Muscle of leg (tissue), 11 donors: ENCODE measurements around the gene LCLAT1. TPM values are rescaled to one million over a fixed set of nuclear protein-coding genes. Genes with fewer than 3 reads are reported as not detected.
"Not testable (repeated sequence)": the region's sequence is repeated elsewhere in the genome, so short reads cannot be mapped to it uniquely, and the experiment has no call there.

Experiments
- DNase-seq: peaks from one replicate; pipeline ENCODE4 v3.0.0; 2013
- H3K27ac ChIP-seq: one replicate; pipeline ENCODE4 v1.5.1; 2013; ENCODE audit warnings: mild to moderate bottlenecking, low read length, control low read depth
- H3K27me3 ChIP-seq: one replicate; pipeline ENCODE4 v1.6.1; 2013; ENCODE audit warnings: low read length; ENCODE audit not compliant: control insufficient read depth, insufficient read depth
- H3K36me3 ChIP-seq: one replicate; pipeline ENCODE4 v1.6.1; 2013; ENCODE audit warnings: low read length; ENCODE audit not compliant: control insufficient read depth, insufficient read depth
- H3K4me1 ChIP-seq: one replicate; pipeline ENCODE4 v1.6.1; 2013; ENCODE audit warnings: low read length; ENCODE audit not compliant: control insufficient read depth, insufficient read depth
- H3K4me3 ChIP-seq: one replicate; pipeline ENCODE4 v1.5.1; 2013; ENCODE audit warnings: low read length, control low read depth
- H3K9me3 ChIP-seq: replicated peaks from 2 replicates; pipeline ENCODE4 v1.6.1; 2013; ENCODE audit warnings: low read depth, low read length; ENCODE audit not compliant: control insufficient read depth
- WGBS: methylation state at CpG from one replicate; pipeline ENCODE4 v1.1.5; 2013; ENCODE audit warnings: missing lambda C conversion rate; ENCODE audit not compliant: insufficient coverage; 5-methylcytosine and 5-hydroxymethylcytosine counted together
- polyA plus RNA-seq, 8 donors: library from polyadenylated mRNA; unstranded; fragments of 120-200 nt; gene quantifications; one replicate each; pipeline versions ENCODE4 v1.2.1 to v1.2.3, GENCODE V29; 2013; ENCODE audit warnings: inconsistent platforms in 1 of 8, low replicate concordance in 1 of 8; ENCODE audit not compliant: insufficient read length in 8 of 8, insufficient read depth in 1 of 8
- total RNA-seq: library from RNA; stranded (reverse); fragments of 120-200 nt; gene quantifications from one replicate; pipeline ENCODE4 v1.2.4, GENCODE V29; 2013

The LCLAT1 gene
- total and polyA plus RNA-seq, 9 donors = 5.8 to 9.9 (median 7.0) TPM

- peaks cover 15% of the 10 kb centered on the region for H3K4me1 ChIP-seq
These were observed 64.4 kb downstream of the LCLAT1 start for GRCh38 chr2:30511122-30512083.

GRCh38 chr2:30512243-30512886 lies 65.3 kb downstream of the LCLAT1 start:
- no peak overlapping the region for H3K27ac ChIP-seq

More at GRCh38 chr2:30511122-30512083, 64.4 kb downstream of the LCLAT1 start:
- DNase-seq = peak; percentile 22
- H3K9me3 ChIP-seq = no peaks in the 10 kb centered on the region
- no peak overlapping the region for H3K4me3 ChIP-seq
- H3K27me3 ChIP-seq = no peaks in the 10 kb centered on the region
- 61% methylated on average over 6 of the region's 8 CpGs for WGBS
- peaks cover 2% of the 10 kb centered on the region for H3K36me3 ChIP-seq
- H3K27ac ChIP-seq = no peak overlapping the region

DNA sequence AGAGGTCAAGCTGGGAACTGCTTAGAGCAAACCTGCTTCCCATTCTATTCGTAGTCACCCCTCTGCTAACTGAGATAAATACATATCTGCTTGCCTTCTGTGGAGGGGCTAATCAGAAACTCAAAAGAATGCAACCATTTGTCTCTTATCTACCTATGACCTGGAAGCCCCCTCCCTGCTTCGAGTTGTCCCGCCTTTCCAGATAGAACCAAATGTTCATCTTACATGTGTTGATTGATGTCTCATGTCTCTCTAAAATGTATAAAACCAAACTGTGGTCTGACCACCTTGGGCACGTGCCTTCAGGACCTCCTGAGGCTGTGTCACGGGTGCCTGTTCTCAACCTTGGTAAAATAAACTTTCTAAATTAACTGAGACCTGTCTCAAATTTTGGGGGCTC lies 66.6 kb downstream of the LCLAT1 start:
- not testable (repeated sequence) for H3K4me3 ChIP-seq, H3K27me3 ChIP-seq, H3K9me3 ChIP-seq, DNase-seq, H3K36me3 ChIP-seq, H3K27ac ChIP-seq
- WGBS = 50% methylated on average over 2 of the region's 5 CpGs
- H3K4me1 ChIP-seq = peaks cover 15% of the 10 kb centered on the region

More at GRCh38 chr2:30512243-30512886, 65.3 kb downstream of the LCLAT1 start:
- H3K4me3 ChIP-seq = no peak overlapping the region
- no peaks in the 10 kb centered on the region for H3K27me3 ChIP-seq
- no peak for DNase-seq
- H3K36me3 ChIP-seq = peaks cover 3% of the 10 kb centered on the region
- peaks cover 15% of the 10 kb centered on the region for H3K4me1 ChIP-seq
- no peaks in the 10 kb centered on the region for H3K9me3 ChIP-seq
- no CpG with 5 or more reads among the region's 3 CpGs for WGBS

DNA sequence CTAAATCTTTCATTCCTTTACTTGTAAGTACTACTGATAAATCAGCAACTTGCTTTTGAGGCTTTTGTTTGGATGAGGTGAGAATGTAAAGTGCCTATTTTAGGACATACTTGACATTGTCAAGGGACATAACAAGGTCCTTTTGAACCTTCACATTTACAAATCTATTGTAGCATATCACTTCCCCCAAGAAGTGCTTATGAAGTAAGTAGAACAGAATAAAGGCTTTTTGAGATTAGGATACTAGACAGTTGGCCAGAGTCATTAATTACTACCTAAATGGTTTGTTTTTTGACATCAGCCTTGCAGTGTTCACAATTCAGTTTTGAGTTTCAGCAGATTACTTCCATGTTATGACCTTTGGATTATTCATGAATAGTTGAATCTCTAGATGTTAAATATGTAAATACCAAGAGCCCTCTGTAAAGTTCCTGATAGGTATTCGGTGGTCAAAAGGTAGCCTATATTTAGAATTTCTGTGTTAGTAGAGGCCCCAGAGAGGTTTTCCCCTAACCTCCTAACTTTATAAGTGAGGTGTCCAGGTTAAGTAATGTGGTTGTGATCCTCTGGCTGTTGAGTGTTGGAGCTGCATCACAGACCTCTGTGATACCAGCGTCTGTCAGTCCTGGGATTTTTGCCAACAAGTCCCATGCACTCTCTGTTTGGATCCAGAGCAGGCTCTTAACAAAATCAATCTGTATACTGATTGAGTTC lies 67.2 kb downstream of the LCLAT1 start:
- DNase-seq = peak; percentile 57
- Histone ChIP-seq H3K4me3 (no peak overlapping the region), H3K27ac (no peak overlapping the region), H3K27me3 (no peaks in the 10 kb centered on the region), H3K36me3 (peaks cover 3% of the 10 kb centered on the region), H3K9me3 (peaks cover 3% of the 10 kb centered on the region), H3K4me1 (peaks cover 15% of the 10 kb centered on the region)
- no CpG with 5 or more reads among the region's 2 CpGs for WGBS

- no peak for DNase-seq
- H3K9me3 ChIP-seq = peaks cover 6% of the 10 kb centered on the region
- H3K36me3 ChIP-seq = peaks cover 7% of the 10 kb centered on the region
- H3K27me3 ChIP-seq = no peaks in the 10 kb centered on the region
- WGBS = no CpG with 5 or more reads among the region's 4 CpGs
- H3K27ac ChIP-seq = no peak overlapping the region
- no peak overlapping the region for H3K4me3 ChIP-seq
- peaks cover 13% of the 10 kb centered on the region for H3K4me1 ChIP-seq
These were observed 67.9 kb downstream of the LCLAT1 start for GRCh38 chr2:30514848-30515435.

DNA sequence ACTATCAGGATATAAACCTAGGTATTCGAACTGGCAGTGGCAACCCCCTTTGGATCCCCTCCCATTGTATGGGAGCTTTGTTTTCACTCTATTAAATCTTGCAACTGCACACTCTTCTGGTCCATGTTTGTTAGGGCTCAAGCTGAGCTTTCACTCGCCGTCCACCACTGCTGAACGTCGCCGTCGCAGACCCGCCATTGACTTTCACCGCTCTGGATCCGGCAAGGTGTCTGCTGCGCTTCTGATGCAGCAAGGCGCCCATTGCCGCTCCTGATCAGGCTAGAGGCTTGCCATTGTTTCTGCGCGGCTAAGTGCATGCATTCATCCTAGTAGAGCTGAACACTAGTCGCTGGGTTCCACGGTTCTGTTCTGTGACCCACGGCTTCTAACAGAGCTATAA lies 69.1 kb downstream of the LCLAT1 start:
- Histone ChIP-seq H3K9me3 (peaks cover 6% of the 10 kb centered on the region), H3K27me3 (no peaks in the 10 kb centered on the region), H3K27ac (no peak overlapping the region), H3K4me3 (no peak overlapping the region), H3K36me3 (peaks cover 8% of the 10 kb centered on the region), H3K4me1 (peaks cover 9% of the 10 kb centered on the region)
- no peak for DNase-seq
- 90% methylated on average over 17 of the region's 18 CpGs for WGBS

- Histone ChIP-seq H3K27ac (no peak overlapping the region), H3K36me3 (peaks cover 8% of the 10 kb centered on the region), H3K27me3 (no peaks in the 10 kb centered on the region), H3K9me3 (peaks cover 6% of the 10 kb centered on the region), H3K4me1 (peaks cover under 1% of the 10 kb centered on the region), H3K4me3 (no peak overlapping the region)
- WGBS = 95% methylated on average over 15 of the region's 16 CpGs
- DNase-seq = no peak
These were observed 72.8 kb downstream of the LCLAT1 start for GRCh38 chr2:30519796-30520195.

GRCh38 chr2:30522421-30522820 lies 75.4 kb downstream of the LCLAT1 start:
- no peak overlapping the region for H3K4me3 ChIP-seq
- H3K27me3 ChIP-seq = no peaks in the 10 kb centered on the region
- H3K27ac ChIP-seq = no peak overlapping the region
- WGBS = no CpG with 5 or more reads among the region's 2 CpGs
- no peaks in the 10 kb centered on the region for H3K4me1 ChIP-seq
- peaks cover 5% of the 10 kb centered on the region for H3K36me3 ChIP-seq
- no peak for DNase-seq
- peaks cover 6% of the 10 kb centered on the region for H3K9me3 ChIP-seq

DNA sequence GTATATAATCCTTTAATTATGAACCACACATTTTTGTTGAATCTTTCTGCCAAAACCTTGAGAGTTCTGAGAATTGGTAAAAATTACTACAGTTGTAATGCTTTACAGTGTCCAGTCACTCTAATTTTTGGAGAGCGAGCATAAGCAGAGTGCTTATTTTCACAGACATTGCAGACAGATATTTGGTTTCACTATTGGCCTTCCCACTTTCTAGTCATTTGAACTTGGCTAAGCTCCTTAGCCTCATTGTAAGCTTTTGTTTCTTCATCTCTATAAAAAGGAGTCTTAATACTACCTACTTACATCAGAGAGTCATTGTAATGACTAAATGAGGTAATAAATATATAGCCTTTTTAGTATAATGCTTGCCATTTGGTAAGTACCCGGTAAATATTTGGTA lies 80.4 kb downstream of the LCLAT1 start:
- WGBS = 40% methylated on average over 1 of the region's 2 CpGs
- Histone ChIP-seq H3K4me3 (no peak overlapping the region), H3K4me1 (peaks cover 3% of the 10 kb centered on the region), H3K36me3 (no peaks in the 10 kb centered on the region), H3K27ac (no peak overlapping the region), H3K27me3 (no peaks in the 10 kb centered on the region), H3K9me3 (no peaks in the 10 kb centered on the region)
- peak; percentile 23 for DNase-seq
